ENCODE results near the gene PRKCI. TPM values are rescaled to one million over a fixed set of nuclear protein-coding genes. Genes with fewer than 3 reads are reported as not detected.
"Not testable (repeated sequence)": the region's sequence is repeated elsewhere in the genome, so short reads cannot be mapped to it uniquely, and the experiment has no call there.

The PRKCI gene
- 10 to 100 TPM; 21.3 to 27.1 TPM for total RNA-seq

DNA sequence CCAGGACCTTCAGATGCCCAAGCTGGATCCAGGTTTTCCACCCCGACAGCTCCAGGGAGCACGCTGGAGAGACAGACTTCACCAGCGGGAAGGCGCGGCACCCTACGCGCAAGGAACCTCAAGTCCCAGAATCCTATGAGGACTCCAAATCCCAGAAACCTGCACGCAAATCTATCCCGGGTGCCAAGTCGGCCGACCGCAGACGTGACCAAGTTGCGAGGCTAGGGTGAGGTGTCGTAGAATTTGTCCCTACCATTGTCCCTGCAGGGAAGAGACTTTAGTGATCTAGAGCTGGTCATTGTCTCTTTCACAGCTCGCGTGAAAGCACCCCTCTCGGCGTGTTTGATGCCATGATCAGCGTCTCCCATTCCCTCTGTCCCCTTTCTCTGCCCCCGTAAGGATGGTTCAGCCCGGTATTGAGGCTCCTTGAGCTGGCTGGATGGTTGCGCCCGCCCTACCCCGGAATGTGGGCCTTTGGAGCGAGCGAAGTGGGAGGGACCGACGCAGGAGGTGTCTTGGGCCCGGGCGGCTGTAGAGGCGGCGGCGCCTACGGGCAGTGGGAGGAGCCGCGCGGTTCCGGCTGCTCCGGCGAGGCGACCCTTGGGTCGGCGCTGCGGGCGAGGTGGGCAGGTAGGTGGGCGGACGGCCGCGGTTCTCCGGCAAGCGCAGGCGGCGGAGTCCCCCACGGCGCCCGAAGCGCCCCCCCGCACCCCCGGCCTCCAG lies at the start of gene PRKCI:
Gene PRKCI, plus strand, starts transcription at position 501 of the 723 bp plus-strand sequence. CDS start 246 bp downstream, outside the sequence.
- Mint-ChIP-seq H3K9me3 (no peaks in the 10 kb centered on the region), H3K4me1 (peaks cover 17% of the 10 kb centered on the region), H3K36me3 (ENCODE audit: low read depth) (no peaks in the 10 kb centered on the region), H3K27me3 (no peaks in the 10 kb centered on the region), H3K4me3 (peak within 1 kb of the TSS; percentile 95), H3K27ac (peak within 1 kb of the TSS; percentile 97)
- ATAC-seq (replicated peaks): peak; percentile 98

DNA sequence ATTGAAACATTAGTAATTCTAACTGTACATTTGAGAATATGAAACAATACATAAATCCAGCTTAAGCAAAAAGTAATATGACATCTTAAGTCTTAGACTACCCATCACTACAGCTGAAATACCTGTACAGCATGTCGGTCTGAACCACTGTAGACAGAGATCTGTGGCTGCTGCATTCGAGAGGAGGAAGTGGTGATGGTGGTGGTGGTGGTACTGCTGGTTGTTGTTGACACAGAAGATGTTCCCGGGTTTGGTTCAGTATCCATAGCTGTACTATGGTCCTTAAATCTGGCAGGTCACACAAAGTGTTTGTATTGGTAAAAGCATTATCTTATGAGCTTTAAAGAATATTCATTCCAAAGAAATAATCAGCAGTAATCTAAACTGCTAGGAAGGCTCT lies 43.6 kb upstream of the PRKCI start:
- Mint-ChIP-seq H3K27me3 (no peaks in the 10 kb centered on the region), H3K4me3 (peak overlapping the region; percentile 98), H3K4me1 (peaks cover 28% of the 10 kb centered on the region), H3K9me3 (no peaks in the 10 kb centered on the region), H3K27ac (peak overlapping the region; percentile 75), H3K36me3 (ENCODE audit: low read depth) (peaks cover 77% of the 10 kb centered on the region)
- ATAC-seq (replicated peaks): peak; percentile 43

- Mint-ChIP-seq H3K4me3 (peak overlapping the region; percentile 98), H3K27me3 (no peaks in the 10 kb centered on the region), H3K9me3 (no peaks in the 10 kb centered on the region), H3K36me3 (ENCODE audit: low read depth) (peaks cover 70% of the 10 kb centered on the region), H3K27ac (peak overlapping the region; percentile 96), H3K4me1 (peaks cover 26% of the 10 kb centered on the region)
- ATAC-seq (replicated peaks): no peak
Observed at GRCh38 chr3:170179432-170179831, 42.8 kb upstream of the PRKCI start.

DNA sequence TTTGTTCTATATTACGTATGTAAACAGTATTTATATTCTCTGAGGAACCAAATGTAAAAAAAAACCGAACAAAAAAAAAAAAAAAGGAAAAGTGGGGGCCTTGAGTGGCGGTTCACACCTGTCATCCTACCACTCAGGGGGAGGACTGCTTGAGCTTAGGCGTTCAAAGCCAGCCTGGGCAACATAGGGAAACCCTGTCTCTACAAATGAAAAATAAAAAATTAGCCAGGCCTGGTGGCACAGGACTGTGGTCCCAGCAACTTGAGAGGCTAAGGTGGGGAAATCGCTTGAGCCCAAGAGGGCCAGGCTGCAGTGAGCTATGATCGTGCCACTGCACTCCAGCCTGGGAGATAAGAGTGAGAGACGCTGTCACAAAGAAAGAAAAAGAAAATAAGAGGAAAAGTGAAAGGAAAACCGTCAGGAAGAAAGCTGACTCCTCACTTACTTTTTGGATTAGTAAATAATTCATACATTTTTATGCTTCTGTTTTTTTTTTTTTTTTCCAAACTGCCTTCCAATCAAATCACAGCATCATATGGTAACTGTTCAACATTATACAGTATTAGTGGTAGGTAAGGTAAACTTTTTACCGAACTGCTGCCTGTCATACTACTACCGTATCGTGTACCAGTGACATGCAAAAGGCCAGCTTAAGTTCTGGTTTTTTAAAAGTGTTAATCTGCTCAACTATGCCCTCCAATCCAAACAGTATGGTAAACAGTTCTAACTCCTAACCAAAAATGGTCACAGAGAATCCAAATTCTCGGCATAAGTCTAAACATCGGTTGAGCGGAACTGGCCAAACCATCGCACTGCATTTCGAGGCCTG lies 41.9 kb upstream of the PRKCI start:
- peak; percentile 56 for ATAC-seq (replicated peaks)
- Mint-ChIP-seq H3K4me3 (peak overlapping the region; percentile 98), H3K9me3 (no peaks in the 10 kb centered on the region)

GRCh38 chr3:170180908-170181885 lies 41.0 kb upstream of the PRKCI start, which contains the start of gene PHC3:
Gene PHC3 (minus strand): TSS chr3:170181733. CDS start chr3:170181715, 18 bp downstream.
- ATAC-seq (replicated peaks): peak; percentile 76
- Mint-ChIP-seq H3K4me1 (peaks cover 18% of the 10 kb centered on the region), H3K36me3 (ENCODE audit: low read depth) (peaks cover 52% of the 10 kb centered on the region), H3K9me3 (no peaks in the 10 kb centered on the region), H3K4me3 (peak within 1 kb of the TSS; percentile 98), H3K27ac (peak within 1 kb of the TSS; percentile 96), H3K27me3 (no peaks in the 10 kb centered on the region)

More for the DNA sequence above, 41.9 kb upstream of the PRKCI start:
- Mint-ChIP-seq H3K4me1 (peaks cover 20% of the 10 kb centered on the region), H3K27ac (peak overlapping the region; percentile 96), H3K36me3 (ENCODE audit: low read depth) (peaks cover 61% of the 10 kb centered on the region), H3K27me3 (no peaks in the 10 kb centered on the region)

- no peaks in the 10 kb centered on the region for H3K9me3 Mint-ChIP-seq
- peak; percentile 18 for ATAC-seq (replicated peaks)
- H3K4me3 Mint-ChIP-seq: no peak overlapping the region
- peaks cover 3% of the 10 kb centered on the region for H3K27me3 Mint-ChIP-seq
- no peaks in the 10 kb centered on the region for H3K36me3 Mint-ChIP-seq (ENCODE audit: low read depth)
- H3K27ac Mint-ChIP-seq: no peak overlapping the region
- peaks cover 7% of the 10 kb centered on the region for H3K4me1 Mint-ChIP-seq
Observed at GRCh38 chr3:170189398-170190256, 32.6 kb upstream of the PRKCI start.

GRCh38 chr3:170195759-170196158 lies 26.5 kb upstream of the PRKCI start:
- H3K27me3 Mint-ChIP-seq; H3K4me3 Mint-ChIP-seq; H3K36me3 Mint-ChIP-seq (ENCODE audit: low read depth); H3K27ac Mint-ChIP-seq; H3K4me1 Mint-ChIP-seq; H3K9me3 Mint-ChIP-seq; ATAC-seq (replicated peaks): not testable (repeated sequence)

DNA sequence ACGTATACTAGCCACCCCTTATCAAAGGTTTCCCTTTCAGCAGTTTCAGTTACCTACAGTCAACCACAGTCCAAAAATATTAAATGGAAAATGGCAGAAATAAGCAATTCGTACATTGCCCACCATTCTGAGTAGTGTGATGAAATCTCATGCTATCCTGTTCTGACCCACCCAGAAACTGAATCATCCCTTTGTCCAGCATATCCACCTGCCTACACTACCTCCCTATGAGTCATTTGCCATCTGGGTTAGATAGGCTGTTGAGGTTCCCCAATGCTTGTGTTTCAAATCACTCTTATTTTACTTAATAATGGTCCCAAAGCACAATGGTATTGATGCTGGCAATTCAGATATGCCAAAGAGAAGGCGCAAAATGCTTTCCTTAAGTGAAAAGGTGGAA lies 25.4 kb upstream of the PRKCI start:
- no peak overlapping the region for H3K4me3 Mint-ChIP-seq
- H3K4me1 Mint-ChIP-seq: no peaks in the 10 kb centered on the region
- H3K36me3 Mint-ChIP-seq (ENCODE audit: low read depth): no peaks in the 10 kb centered on the region
- ATAC-seq (replicated peaks): peak; percentile 32
- H3K27ac Mint-ChIP-seq: no peak overlapping the region
- H3K9me3 Mint-ChIP-seq: no peaks in the 10 kb centered on the region
- H3K27me3 Mint-ChIP-seq: peaks cover 6% of the 10 kb centered on the region

DNA sequence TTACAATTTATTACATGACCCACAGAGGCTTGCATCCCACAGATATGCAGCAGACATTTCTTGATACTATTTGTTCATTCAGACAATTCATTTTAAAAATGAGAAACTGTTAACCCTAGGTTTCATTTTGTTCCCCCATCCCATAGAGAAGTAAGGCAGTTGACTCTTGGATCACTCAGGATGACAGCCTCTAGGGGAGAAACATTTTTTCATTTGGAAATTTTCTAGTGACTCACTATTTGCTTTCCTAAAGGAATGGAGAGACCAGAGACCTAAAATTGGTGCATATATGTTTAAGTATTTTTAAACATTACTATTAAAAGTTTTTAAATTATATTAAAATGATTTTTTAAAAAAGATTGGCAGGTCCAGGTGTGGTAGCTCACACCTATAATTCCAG lies 21.2 kb upstream of the PRKCI start:
- peaks cover 9% of the 10 kb centered on the region for H3K27me3 Mint-ChIP-seq
- H3K27ac Mint-ChIP-seq: no peak overlapping the region
- no peaks in the 10 kb centered on the region for H3K36me3 Mint-ChIP-seq (ENCODE audit: low read depth)
- ATAC-seq (replicated peaks): no peak
- H3K9me3 Mint-ChIP-seq: no peaks in the 10 kb centered on the region
- peaks cover 4% of the 10 kb centered on the region for H3K4me1 Mint-ChIP-seq
- no peak overlapping the region for H3K4me3 Mint-ChIP-seq

DNA sequence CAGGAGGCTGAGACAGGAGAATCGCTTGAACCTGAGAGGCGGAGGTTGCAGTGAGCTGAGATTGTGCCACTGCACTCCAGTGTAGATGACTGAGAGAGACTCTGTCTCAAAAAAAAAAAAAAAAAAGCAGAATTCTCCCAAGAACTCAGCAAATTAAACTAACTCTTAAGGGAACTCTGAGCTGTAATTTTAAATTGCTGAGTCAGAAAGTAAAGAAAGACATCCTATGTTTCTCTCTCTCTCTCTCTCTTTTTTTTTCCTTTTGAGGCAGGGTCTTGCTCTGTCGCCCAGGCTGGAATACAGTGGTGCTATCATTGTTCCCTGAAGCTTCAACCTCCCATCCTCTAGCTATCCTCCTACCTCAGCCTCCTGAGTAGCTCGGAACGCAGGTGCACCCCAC lies 20.7 kb upstream of the PRKCI start:
- no peak overlapping the region for H3K27ac Mint-ChIP-seq
- no peaks in the 10 kb centered on the region for H3K36me3 Mint-ChIP-seq (ENCODE audit: low read depth)
- H3K9me3 Mint-ChIP-seq: no peaks in the 10 kb centered on the region
- no peak overlapping the region for H3K4me3 Mint-ChIP-seq
- H3K27me3 Mint-ChIP-seq: peaks cover 12% of the 10 kb centered on the region
- H3K4me1 Mint-ChIP-seq: peaks cover 4% of the 10 kb centered on the region
- ATAC-seq (replicated peaks): no peak

- ATAC-seq (replicated peaks): peak; percentile 76
- no peaks in the 10 kb centered on the region for H3K36me3 Mint-ChIP-seq (ENCODE audit: low read depth)
- peaks cover 16% of the 10 kb centered on the region for H3K27me3 Mint-ChIP-seq
- peak overlapping the region; percentile 28 for H3K27ac Mint-ChIP-seq
- no peaks in the 10 kb centered on the region for H3K9me3 Mint-ChIP-seq
- H3K4me3 Mint-ChIP-seq: no peak overlapping the region
- H3K4me1 Mint-ChIP-seq: peaks cover 4% of the 10 kb centered on the region
Observed at GRCh38 chr3:170203457-170203856, 18.8 kb upstream of the PRKCI start.

- Mint-ChIP-seq H3K36me3 (ENCODE audit: low read depth) (no peaks in the 10 kb centered on the region), H3K4me1 (peaks cover 4% of the 10 kb centered on the region), H3K9me3 (no peaks in the 10 kb centered on the region), H3K27me3 (peaks cover 16% of the 10 kb centered on the region), H3K27ac (peak overlapping the region; percentile 28), H3K4me3 (no peak overlapping the region)
- no peak for ATAC-seq (replicated peaks)
Observed at GRCh38 chr3:170204023-170204472, 18.2 kb upstream of the PRKCI start.

DNA sequence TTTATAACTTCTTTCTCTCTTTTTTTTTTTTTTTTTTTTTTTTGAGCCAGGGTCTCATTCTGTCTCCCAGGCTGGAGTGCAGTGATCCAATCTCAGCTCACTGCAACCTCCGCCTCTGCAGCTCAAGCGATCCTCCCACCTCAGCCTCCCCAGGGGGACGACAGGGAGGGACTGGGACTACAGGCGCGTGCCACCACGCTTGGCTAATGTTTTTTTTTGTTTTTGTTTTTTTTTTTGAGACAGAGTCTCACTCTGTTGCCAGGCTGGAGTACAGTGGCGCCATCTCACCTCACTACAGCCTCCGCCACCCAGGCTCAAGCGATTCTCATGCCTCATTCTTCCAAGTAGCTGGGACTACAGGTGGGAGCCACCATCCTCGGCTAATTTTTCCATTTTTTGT lies 17.7 kb upstream of the PRKCI start:
- H3K36me3 Mint-ChIP-seq (ENCODE audit: low read depth): no peaks in the 10 kb centered on the region
- H3K4me1 Mint-ChIP-seq: peaks cover 4% of the 10 kb centered on the region
- ATAC-seq (replicated peaks): no peak
- H3K4me3 Mint-ChIP-seq: no peak overlapping the region
- H3K27ac Mint-ChIP-seq: no peak overlapping the region
- H3K27me3 Mint-ChIP-seq: peaks cover 16% of the 10 kb centered on the region
- H3K9me3 Mint-ChIP-seq: no peaks in the 10 kb centered on the region

All from activated T-helper 17 cell treated with anti-CD3 and anti-CD28 coated beads, Interleukin-2, amount 50 U/mL, for 72 hours (primary cell).